Lower leg skin (tissue), 4 donors: ENCODE results near the gene JAM3. TPM values are rescaled to one million over a fixed set of nuclear protein-coding genes. Genes with fewer than 3 reads are reported as not detected.

ENCODE experiments used
- DNase-seq, 2 donors: peaks; one replicate each; pipeline ENCODE4 v3.0.0-alpha.2; 2019; ENCODE audit warnings: low spot score in 2 of 2
- H3K4me3 ChIP-seq: fragments of 200-600 bp; sonication (generic); 2 replicates; pipeline ENCODE4 v1.5.1; 2017; ENCODE audit warnings: mild to moderate bottlenecking, low read depth; ENCODE audit not compliant: poor library complexity, severe bottlenecking
- POLR2A ChIP-seq, 2 donors: fragments of 450-650 bp; IDR thresholded peaks; one replicate each; pipeline ENCODE4 v1.6.1; 2016 to 2017; ENCODE audit warnings: antibody characterized with exemption in 2 of 2, mild to moderate bottlenecking in 1 of 2, moderate library complexity in 1 of 2
- WGBS, 2 donors: methylation state at CpG; one replicate each; pipeline ENCODE4 v1.1.5; 2018; 5-methylcytosine and 5-hydroxymethylcytosine counted together
- intact Hi-C: fragments of 100-400 bp; cut with DNase I; formaldehyde crosslinking; loops from one replicate; pipeline ENCODE4 v1.15.0; 2023; ENCODE audit warnings: low total_unique reads
- total RNA-seq, 4 donors: library from RNA; depleted of rRNA; stranded (reverse); fragments of >200 nt; gene quantifications; one replicate each; pipeline ENCODE4 v1.1.0, GENCODE V29; 2016
- TF ChIP-seq, protein P1 (sequence below), 3 donors: fragments of 450-650 bp; IDR thresholded peaks; one replicate each; pipeline ENCODE4 v1.5.1; 2016; ENCODE audit warnings: antibody characterized with exemption in 3 of 3, mild to moderate bottlenecking in 3 of 3, moderate library complexity in 2 of 3

JAM3 gene
- total RNA-seq, 4 donors from 2014 or later: 12.8 to 22.4 (median 15.1) TPM

GRCh38 chr11:134199531-134199930 lies 130.7 kb downstream of the JAM3 start:
- no peak for DNase-seq
- intact Hi-C loops: no loop called here
- H3K4me3 ChIP-seq: no peak overlapping the region
- TF ChIP-seq POLR2A (IDR thresholded peaks at IDR 0.05): no peak
- TF ChIP-seq, protein P1, sequence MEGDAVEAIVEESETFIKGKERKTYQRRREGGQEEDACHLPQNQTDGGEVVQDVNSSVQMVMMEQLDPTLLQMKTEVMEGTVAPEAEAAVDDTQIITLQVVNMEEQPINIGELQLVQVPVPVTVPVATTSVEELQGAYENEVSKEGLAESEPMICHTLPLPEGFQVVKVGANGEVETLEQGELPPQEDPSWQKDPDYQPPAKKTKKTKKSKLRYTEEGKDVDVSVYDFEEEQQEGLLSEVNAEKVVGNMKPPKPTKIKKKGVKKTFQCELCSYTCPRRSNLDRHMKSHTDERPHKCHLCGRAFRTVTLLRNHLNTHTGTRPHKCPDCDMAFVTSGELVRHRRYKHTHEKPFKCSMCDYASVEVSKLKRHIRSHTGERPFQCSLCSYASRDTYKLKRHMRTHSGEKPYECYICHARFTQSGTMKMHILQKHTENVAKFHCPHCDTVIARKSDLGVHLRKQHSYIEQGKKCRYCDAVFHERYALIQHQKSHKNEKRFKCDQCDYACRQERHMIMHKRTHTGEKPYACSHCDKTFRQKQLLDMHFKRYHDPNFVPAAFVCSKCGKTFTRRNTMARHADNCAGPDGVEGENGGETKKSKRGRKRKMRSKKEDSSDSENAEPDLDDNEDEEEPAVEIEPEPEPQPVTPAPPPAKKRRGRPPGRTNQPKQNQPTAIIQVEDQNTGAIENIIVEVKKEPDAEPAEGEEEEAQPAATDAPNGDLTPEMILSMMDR (IDR thresholded peaks at IDR 0.05): no peak
- 87 to 93% methylated on average over 9 of the region's 9 CpGs for WGBS, 2 donors

- intact Hi-C loops: no loop called here
- WGBS, 2 donors: 92 to 96% methylated on average over 6 of the region's 6 CpGs
- H3K4me3 ChIP-seq: no peak overlapping the region
- TF ChIP-seq, protein P1 (IDR thresholded peaks at IDR 0.05): no peak
- no peak for TF ChIP-seq POLR2A (IDR thresholded peaks at IDR 0.05)
- no peak for DNase-seq
These were observed 131.8 kb downstream of the JAM3 start for GRCh38 chr11:134200688-134201087.

Other genes with a start within 250 kb of the JAM3 start
- not detected for gene SPATA19, start 223.6 kb upstream of the JAM3 start, total RNA-seq
- gene IGSF9B, start 112.1 kb upstream of the JAM3 start, total RNA-seq: 10 to 100 TPM in 1 of 4 donors, 1 to 10 TPM in 3; 5.2 to 14.5 (median 8.0) TPM
- 10 to 100 TPM; 10.7 to 24.7 (median 20.3) TPM for gene NCAPD3, start 154.9 kb downstream of the JAM3 start, total RNA-seq
- gene VPS26B, start 155.6 kb downstream of the JAM3 start, total RNA-seq: 10 to 100 TPM; 50.6 to 76.5 (median 64.1) TPM
- gene THYN1, start 184.3 kb downstream of the JAM3 start, total RNA-seq: 10 to 100 TPM in 3 of 4 donors, 1 to 10 TPM in 1; 9.1 to 35.7 (median 26.2) TPM
- 10 to 100 TPM; 49.0 to 68.6 (median 58.6) TPM for gene ACAD8, start 184.5 kb downstream of the JAM3 start, total RNA-seq
- 10 to 100 TPM in 1 of 4 donors, 1 to 10 TPM in 3; 7.5 to 18.5 (median 8.9) TPM for gene GLB1L3, start 207.3 kb downstream of the JAM3 start, total RNA-seq